Measurements from ENCODE around the gene PNPO.
"Not testable (repeated sequence)": the region's sequence is repeated elsewhere in the genome, so short reads cannot be mapped to it uniquely, and the experiment has no call there.

PNPO gene

DNA sequence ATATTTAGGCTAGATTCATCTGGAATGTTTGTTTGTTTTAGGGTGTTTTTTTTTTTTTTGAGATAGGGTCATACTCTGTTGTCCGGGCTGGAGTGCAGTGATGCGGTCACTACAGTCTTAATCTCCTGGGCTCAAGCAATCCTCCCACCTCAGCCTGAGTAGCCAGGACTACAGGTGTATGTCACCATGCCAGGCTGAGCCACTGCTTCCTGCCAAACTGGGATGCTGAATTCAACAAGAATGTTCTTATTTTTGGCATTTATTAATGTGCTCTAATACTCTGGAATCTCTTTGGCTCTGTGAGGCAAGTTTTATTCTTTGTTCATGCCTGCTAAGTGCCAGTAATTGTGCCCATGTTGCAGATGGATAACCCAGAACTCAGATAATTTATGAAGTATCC lies 23.8 kb upstream of the PNPO start:
- no peak for FAIRE-seq
- DNase-seq (ENCODE audit: low spot score): no peak

DNA sequence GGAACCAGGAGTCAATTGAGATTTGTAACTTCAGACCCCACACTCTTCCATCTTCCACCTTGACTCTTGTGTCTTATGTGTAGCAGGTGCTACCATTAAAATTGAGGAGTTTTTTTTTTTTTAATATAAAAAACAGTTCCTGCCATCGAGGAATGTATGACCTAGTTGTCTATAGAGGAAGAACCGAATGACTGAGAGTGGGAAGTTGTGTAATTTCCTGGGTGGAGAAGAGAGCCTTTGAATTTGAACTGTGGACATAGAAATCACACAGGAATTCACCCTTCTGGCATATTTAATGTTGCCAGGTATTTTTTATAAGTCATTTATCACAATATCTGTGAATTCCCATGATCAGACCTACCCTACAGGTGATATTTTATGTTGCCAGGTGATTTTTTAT lies 23.4 kb upstream of the PNPO start:
- no peak for DNase-seq (ENCODE audit: low spot score)
- no peak for FAIRE-seq

DNA sequence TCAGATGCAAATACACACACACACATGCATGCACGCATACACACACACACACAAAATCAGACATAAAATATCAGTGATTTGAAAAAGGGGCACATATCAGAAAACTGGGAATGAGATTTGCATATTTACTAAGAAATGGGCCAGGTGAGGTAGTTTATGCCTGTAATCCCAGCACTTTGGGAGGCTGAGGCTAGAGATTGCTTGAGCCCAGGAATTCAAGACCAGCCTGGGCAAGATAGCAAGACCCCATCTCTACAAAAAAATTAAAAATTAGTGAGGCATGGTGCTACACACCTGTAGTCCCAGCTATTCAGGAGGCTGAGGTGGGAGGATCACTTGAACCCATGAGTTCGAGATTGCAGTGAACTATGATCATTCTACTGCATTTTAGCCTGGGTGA lies 22.4 kb upstream of the PNPO start:
- FAIRE-seq: no peak
- DNase-seq (ENCODE audit: low spot score): no peak

GRCh38 chr17:47919889-47920288 lies 21.5 kb upstream of the PNPO start:
- not testable (repeated sequence) for DNase-seq (ENCODE audit: low spot score); FAIRE-seq

DNA sequence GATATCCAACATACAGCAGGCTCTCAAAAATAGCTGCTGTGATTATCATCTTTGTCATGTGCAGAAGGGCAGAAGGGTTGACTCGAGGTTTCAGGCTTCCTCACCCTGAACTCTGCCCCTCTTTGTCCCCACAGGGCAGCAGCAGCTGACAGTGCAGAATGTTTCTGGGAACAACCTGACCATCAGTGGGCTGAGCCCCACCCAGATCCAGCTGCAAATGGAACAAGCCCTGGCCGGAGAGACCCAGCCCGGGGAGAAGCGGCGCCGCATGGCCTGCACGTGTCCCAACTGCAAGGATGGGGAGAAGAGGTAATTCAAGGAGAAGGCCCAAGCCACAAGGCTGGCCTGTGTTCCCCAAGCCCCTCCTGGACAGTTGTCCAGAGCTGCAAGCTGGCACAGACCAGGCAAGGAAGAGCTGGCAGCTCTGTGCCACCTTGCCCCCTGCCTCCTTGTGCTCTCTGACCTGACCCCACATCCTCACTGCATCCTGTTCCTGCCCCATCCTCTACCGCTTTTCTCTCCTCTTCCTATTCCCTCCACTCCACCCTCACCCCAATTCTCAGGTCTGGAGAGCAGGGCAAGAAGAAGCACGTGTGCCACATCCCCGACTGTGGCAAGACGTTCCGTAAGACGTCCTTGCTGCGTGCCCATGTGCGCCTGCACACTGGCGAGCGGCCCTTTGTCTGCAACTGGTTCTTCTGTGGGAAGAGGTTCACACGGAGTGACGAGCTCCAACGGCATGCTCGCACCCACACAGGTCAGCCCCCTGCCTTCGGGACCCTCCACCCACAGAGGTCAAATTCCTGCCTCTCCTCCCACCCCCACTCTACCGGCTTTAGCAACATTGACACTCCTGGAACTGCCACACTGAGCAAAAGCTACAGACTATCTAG lies 16.3 kb upstream of the PNPO start:
- DNase-seq (ENCODE audit: low spot score) (no peak), FAIRE-seq (no peak)

GRCh38 chr17:47925678-47925988 lies 15.7 kb upstream of the PNPO start:
- FAIRE-seq (no peak), DNase-seq (ENCODE audit: low spot score) (no peak)

DNA sequence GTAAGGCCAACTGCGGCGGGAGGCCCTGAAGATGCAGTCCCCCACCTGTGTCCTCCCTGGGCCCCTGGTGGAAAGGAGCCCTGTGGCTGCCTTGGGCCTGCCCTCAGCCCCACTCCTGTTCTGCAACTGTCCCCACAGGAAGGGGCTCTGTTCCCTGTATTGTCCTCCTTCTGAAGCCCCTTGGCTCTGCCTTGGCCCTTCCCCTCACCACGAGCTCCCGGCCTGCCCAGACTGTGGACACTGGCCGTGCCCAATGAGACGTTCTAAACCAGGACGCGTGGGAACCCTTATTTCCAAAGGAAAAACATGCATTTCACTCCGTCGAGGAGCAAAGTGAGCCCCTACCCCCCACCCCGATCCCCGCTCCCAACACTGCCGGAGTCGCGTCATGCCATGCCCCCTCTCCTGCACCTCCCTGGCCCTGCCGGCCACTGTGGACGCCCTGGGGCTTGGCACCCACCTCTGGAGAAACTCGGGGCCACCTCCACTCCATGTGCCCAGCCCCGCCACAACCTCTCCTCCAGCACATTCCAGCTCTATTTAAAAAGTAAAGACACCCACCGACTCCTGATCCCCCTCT lies 13.5 kb upstream of the PNPO start:
- FAIRE-seq (no peak), DNase-seq (ENCODE audit: low spot score) (no peak)

- DNase-seq (ENCODE audit: low spot score): no peak
- no peak for FAIRE-seq
Measured at GRCh38 chr17:47928415-47928814, 13.0 kb upstream of the PNPO start.

DNA sequence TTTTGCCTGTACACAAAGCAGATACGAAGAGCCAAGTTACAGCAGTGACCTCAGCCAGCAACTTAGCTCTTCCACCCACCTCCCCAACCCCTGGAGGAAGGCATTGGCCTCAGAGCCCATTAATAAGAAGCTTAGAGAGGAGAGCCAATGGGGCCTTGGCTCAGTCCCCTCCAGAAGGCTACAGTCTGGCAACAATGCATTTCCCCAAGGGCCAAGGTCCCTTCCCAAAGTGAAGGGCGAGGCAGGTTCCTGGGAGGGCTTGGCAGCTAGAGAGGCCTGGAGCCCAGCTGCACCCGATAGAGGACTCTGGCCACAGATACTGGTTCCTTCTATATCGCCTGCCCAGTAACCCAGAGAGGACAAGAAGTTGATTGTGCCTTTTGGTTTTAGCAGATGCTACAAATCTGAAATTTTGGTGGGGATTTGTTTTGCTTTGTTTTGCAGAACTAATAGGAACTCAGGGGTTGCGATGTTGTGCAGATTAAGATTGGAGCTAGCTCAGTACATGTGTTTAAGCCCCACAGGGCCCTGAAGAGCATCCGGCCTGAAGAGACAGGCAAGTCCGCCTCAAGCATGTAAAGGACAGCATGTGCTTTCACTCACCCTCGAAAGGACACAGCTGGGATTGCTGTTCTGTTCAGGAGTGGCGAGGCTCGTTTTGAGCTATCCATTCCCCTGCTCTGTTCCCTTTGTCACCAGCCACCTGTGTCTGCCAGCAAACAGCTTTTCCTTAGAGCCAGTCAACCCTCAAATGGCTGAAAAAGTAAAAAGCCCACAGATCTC lies 12.0 kb upstream of the PNPO start:
- FAIRE-seq: no peak
- DNase-seq (ENCODE audit: low spot score): no peak

- FAIRE-seq (no peak), DNase-seq (ENCODE audit: low spot score) (no peak)
Measured at GRCh38 chr17:47931848-47932247, 9.5 kb upstream of the PNPO start.

GRCh38 chr17:47934856-47935255 lies 6.5 kb upstream of the PNPO start:
- peak; percentile 65 for DNase-seq (ENCODE audit: low spot score)
- no peak for FAIRE-seq

DNA sequence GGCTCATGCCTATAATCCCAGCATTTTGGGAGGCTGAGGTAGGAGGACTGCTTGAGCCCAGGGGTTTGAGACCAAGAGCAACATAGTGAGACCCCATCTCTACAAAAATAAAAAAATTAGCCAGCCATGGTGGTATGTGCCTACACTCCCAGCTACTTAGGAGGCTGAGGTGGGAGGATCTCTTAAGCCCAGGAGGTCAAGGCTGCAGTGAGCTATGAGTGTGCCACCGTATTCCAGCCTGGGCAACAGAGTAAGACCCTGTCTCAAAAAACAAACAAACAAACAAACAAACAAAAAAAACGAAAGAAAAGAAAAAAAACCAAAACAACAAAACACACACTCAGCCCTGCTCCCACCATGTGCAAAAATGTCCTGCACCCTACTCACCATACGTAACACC lies 5.9 kb upstream of the PNPO start:
- FAIRE-seq; DNase-seq (ENCODE audit: low spot score): not testable (repeated sequence)

GRCh38 chr17:47935961-47936360 lies 5.4 kb upstream of the PNPO start:
- no peak for FAIRE-seq

GRCh38 chr17:47937941-47938340 lies 3.4 kb upstream of the PNPO start:
- FAIRE-seq: no peak
- no peak for DNase-seq (ENCODE audit: low spot score)

More at GRCh38 chr17:47935961-47936360, 5.4 kb upstream of the PNPO start:
- peak; percentile 84 for DNase-seq (ENCODE audit: low spot score)

DNA sequence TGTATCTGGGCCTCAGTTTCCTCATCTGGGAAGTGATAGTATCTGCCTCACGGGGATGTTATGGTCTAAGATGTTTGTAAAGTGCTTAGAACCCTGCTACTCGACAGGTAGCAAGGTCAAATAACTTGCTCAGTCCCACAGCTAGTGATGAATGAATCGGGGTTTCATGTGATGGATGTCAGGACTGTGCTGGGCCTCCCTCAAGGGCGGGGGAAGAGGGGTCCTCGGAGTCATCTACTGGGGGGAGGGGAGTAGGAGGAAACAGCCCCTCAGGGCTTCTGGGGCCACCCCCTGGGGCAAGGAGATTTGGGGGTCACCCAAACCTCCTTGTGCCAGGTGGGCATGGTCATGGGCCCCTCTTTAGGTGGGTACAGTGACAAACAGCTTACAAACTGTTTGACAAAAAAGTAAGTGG lies 732 bp downstream of the PNPO start:
- DNase-seq (ENCODE audit: low spot score) (no peak), FAIRE-seq (no peak)

DNA sequence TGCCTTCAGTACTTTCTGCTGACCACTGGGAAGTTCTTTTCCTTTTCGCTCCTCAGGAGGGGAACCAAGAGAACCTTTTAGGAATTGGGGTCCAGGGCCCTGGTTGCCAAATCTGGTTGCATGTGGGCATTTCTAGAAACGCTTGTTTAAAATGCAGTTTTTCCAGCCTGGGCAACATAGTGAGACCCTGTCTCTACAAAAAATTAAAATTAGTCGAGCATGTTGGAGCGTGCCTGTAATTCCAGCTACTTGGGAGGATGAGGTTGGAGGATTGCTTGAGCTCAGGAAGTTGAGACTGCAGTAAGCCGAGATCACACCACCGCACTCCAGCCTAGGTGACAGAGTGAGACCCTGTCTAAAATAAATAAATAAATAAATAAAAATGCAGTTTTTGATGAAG lies 1.2 kb downstream of the PNPO start:
- DNase-seq (ENCODE audit: low spot score) (no peak), FAIRE-seq (no peak)

DNA sequence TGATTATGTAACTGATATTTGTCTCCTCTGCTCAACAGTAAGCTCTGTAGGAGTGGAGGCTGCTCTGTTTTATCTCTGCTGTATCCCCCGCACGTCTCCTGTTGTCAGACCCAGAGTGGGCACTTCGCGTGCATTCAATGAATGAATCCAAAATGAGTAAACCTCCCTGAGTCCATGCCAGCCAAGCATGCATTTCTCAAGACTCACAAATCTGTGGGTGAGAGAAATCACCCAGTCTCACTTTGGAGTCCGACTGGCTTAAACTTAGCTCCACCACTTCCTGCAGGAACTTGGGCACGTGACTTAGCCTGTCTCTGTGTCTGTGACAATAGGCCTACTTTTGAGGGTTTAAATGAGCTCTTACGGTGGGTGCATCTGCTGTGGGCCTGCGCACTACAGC lies 3.7 kb downstream of the PNPO start:
- FAIRE-seq (no peak), DNase-seq (ENCODE audit: low spot score) (no peak)

DNA sequence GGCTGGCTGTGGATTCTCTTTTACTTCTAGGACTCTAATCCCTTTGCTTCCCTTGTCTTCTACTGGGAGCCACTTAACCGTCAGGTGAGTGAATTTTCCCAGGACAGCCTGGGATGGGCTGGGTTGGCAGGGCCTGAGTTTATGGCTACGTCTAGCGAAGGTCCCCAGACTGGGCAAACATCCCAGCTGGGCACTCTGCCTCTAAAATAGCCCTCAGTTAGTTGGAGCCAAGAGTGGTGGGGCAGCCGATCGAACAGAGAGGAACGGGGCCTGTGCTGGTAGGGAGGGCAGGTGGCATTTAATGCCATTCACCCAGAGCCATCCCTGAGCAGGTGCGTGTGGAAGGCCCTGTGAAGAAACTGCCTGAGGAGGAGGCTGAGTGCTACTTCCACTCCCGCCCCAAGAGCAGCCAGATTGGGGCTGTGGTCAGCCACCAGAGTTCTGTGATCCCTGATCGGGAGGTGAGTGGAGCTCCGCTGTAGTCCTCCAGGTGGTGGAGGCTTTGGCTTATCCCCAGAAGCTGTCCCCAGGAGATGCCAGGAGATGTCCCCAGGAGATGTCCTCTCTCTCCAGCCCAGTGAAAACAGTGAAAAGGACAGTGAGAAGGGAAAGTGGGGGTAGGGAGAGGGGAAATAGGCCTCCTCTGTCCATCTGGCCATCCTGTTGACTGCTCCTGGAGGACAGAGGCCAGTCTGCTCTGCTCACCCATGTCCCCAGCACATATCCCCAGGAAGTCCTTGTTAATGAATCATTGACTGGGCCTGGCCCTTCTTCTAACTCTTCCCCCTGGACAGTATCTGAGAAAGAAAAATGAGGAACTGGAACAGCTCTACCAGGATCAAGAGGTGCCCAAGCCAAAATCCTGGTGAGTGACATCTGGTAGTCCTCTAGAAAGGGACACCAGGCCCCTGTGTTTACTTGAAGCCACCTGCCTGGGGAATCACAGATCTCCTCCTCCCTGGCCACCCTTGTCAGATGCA lies 4.4 kb downstream of the PNPO start:
- FAIRE-seq (no peak), DNase-seq (ENCODE audit: low spot score) (no peak)

GRCh38 chr17:47946516-47946915 lies 5.1 kb downstream of the PNPO start:
- DNase-seq (ENCODE audit: low spot score): no peak
- FAIRE-seq: no peak

- FAIRE-seq: peak; percentile 88
Measured at GRCh38 chr17:47946929-47947397, 5.6 kb downstream of the PNPO start.

GRCh38 chr17:47948706-47949196 lies 7.4 kb downstream of the PNPO start:
- DNase-seq (ENCODE audit: low spot score): no peak
- no peak for FAIRE-seq

More at GRCh38 chr17:47946929-47947397, 5.6 kb downstream of the PNPO start:
- peak; percentile 94 for DNase-seq (ENCODE audit: low spot score)

Data from urothelium cell line (cell line).